Coronary artery (tissue), 2 donors: Measurements from ENCODE around the gene TRAPPC8.

Source experiments
- DNase-seq: peaks from one replicate; pipeline ENCODE4 v3.0.0-alpha.2; 2017; ENCODE audit warnings: low spot score
- H3K27ac ChIP-seq, 2 donors: fragments of 200-600 bp; sonication (generic); one replicate each; pipeline ENCODE4 v1.5.1; 2016 to 2019
- H3K4me3 ChIP-seq: fragments of 200-600 bp; sonication (generic); 2 replicates; pipeline ENCODE4 v1.5.1; 2016; ENCODE audit warnings: mild to moderate bottlenecking, moderate library complexity
- CTCF ChIP-seq: fragments of 200-600 bp; sonication (generic); IDR thresholded peaks from one replicate; pipeline ENCODE4 v1.5.1; 2019; ENCODE audit warnings: antibody characterized with exemption

TRAPPC8 gene

GRCh38 chr18:31942999-31943877 is at the start of gene TRAPPC8:
Gene TRAPPC8 (minus strand): TSS chr18:31943128. CDS start chr18:31942764, 364 bp downstream.
- no peak for TF ChIP-seq CTCF
- DNase-seq, result peak; percentile 99
- Histone ChIP-seq H3K4me3 (peak within 1 kb of the TSS; percentile 97), H3K27ac (peak within 1 kb of the TSS; percentile 92 to 93)

- DNase-seq, result no peak
- no peak overlapping the region for H3K27ac ChIP-seq
- no peak for TF ChIP-seq CTCF
- H3K4me3 ChIP-seq, result no peak overlapping the region
These were observed 47.9 kb upstream of the TRAPPC8 start for GRCh38 chr18:31990823-31991222.

GRCh38 chr18:31983976-31984375 is 41.0 kb upstream of the TRAPPC8 start:
- DNase-seq, result no peak
- Histone ChIP-seq H3K4me3 (no peak overlapping the region), H3K27ac (no peak overlapping the region)
- TF ChIP-seq CTCF, result no peak

- no peak for DNase-seq
- Histone ChIP-seq H3K4me3 (no peak overlapping the region), H3K27ac (no peak overlapping the region)
- no peak for TF ChIP-seq CTCF
These were observed 40.1 kb upstream of the TRAPPC8 start for GRCh38 chr18:31983020-31983419.

GRCh38 chr18:31980863-31981262 is 37.9 kb upstream of the TRAPPC8 start:
- TF ChIP-seq CTCF, result no peak
- Histone ChIP-seq H3K4me3 (no peak overlapping the region), H3K27ac (no peak overlapping the region)
- DNase-seq, result no peak

GRCh38 chr18:31979714-31980113 is 36.8 kb upstream of the TRAPPC8 start:
- Histone ChIP-seq H3K4me3 (no peak overlapping the region), H3K27ac (no peak overlapping the region)
- no peak for TF ChIP-seq CTCF
- no peak for DNase-seq

GRCh38 chr18:31978616-31979015 is 35.7 kb upstream of the TRAPPC8 start:
- no peak for TF ChIP-seq CTCF

More at GRCh38 chr18:31978616-31979015, 35.7 kb upstream of the TRAPPC8 start:
- H3K27ac ChIP-seq, result no peak overlapping the region
- DNase-seq, result no peak
- no peak overlapping the region for H3K4me3 ChIP-seq
